ENCODE measurements around the gene SECISBP2. TPM values are rescaled to one million over a fixed set of nuclear protein-coding genes. Genes with fewer than 3 reads are reported as not detected.

The SECISBP2 gene
- total and polyA plus RNA-seq, 2 experiments from 2014 or later: 12.2 to 13.0 TPM

- no peak for DNase-seq
These were observed 49.0 kb downstream of the SECISBP2 start for GRCh38 chr9:89367281-89367680.

GRCh38 chr9:89367726-89368437, 49.6 kb downstream of the SECISBP2 start:
- H3K9ac ChIP-seq: no peak overlapping the region
- no peaks in the 10 kb centered on the region for H3K9me3 ChIP-seq (ENCODE audit: low read depth)
- DNase-seq: no peak
- H3K36me3 ChIP-seq (ENCODE audit: low read depth): no peaks in the 10 kb centered on the region
- H3K4me1 ChIP-seq (ENCODE audit: insufficient read depth): no peaks in the 10 kb centered on the region
- in situ Hi-C loops (cut with MboI): no loop called here
- H4K20me1 ChIP-seq (ENCODE audit: insufficient read depth): no peaks in the 10 kb centered on the region
- no peaks in the 10 kb centered on the region for H3K9me2 ChIP-seq (ENCODE audit: insufficient read depth)
- H2AFZ ChIP-seq: no peak overlapping the region
- no peaks in the 10 kb centered on the region for H3K79me2 ChIP-seq (ENCODE audit: insufficient read depth)
- H3K27me3 ChIP-seq (replicated peaks; ENCODE audit: insufficient read depth): no peaks in the 10 kb centered on the region
- no peaks in the 10 kb centered on the region for H3F3A ChIP-seq (ENCODE audit: insufficient read depth)
- WGBS, 2 experiments (ENCODE audit: low coverage in 1 of 2, low lambda C conversion rate in 2 of 2, missing lambda C conversion rate in 2 of 2): 83 to 85% methylated on average over 14 of the region's 14 CpGs
- TF ChIP-seq EZH2phosphoT487 (IDR thresholded peaks at IDR 0.05; ENCODE audit: insufficient read depth, low read depth): no peak
- TF ChIP-seq EZH2 (IDR thresholded peaks at IDR 0.05; ENCODE audit: insufficient read depth, poor library complexity, severe bottlenecking): no peak
- H3K27ac ChIP-seq: no peak overlapping the region
- H3K4me3 ChIP-seq: no peak overlapping the region
- no peak overlapping the region for H3K4me2 ChIP-seq (ENCODE audit: unreplicated experiment)

More at GRCh38 chr9:89367281-89367680, 49.0 kb downstream of the SECISBP2 start:
- Histone ChIP-seq H3K79me2 (ENCODE audit: insufficient read depth) (no peaks in the 10 kb centered on the region), H3K4me2 (ENCODE audit: unreplicated experiment) (no peak overlapping the region), H3K4me1 (ENCODE audit: insufficient read depth) (no peaks in the 10 kb centered on the region), H3K27me3 (replicated peaks; ENCODE audit: insufficient read depth) (no peaks in the 10 kb centered on the region), H3K27ac (no peak overlapping the region), H3K9ac (no peak overlapping the region), H3K9me3 (ENCODE audit: low read depth) (no peaks in the 10 kb centered on the region), H3K36me3 (ENCODE audit: low read depth) (no peaks in the 10 kb centered on the region), H4K20me1 (ENCODE audit: insufficient read depth) (no peaks in the 10 kb centered on the region), H3F3A (ENCODE audit: insufficient read depth) (no peaks in the 10 kb centered on the region), H2AFZ (no peak overlapping the region), H3K9me2 (ENCODE audit: insufficient read depth) (no peaks in the 10 kb centered on the region), H3K4me3 (no peak overlapping the region)
- WGBS, 2 experiments (ENCODE audit: low coverage in 1 of 2, low lambda C conversion rate in 2 of 2, missing lambda C conversion rate in 2 of 2): 95 to 100% methylated on average over 4 of the region's 4 CpGs
- TF ChIP-seq EZH2phosphoT487 (IDR thresholded peaks at IDR 0.05; ENCODE audit: insufficient read depth, low read depth) (no peak), EZH2 (IDR thresholded peaks at IDR 0.05; ENCODE audit: insufficient read depth, poor library complexity, severe bottlenecking) (no peak)
- in situ Hi-C loops (cut with MboI): no loop called here

- in situ Hi-C loops (cut with MboI): no loop called here
- no peaks in the 10 kb centered on the region for H3K36me3 ChIP-seq (ENCODE audit: low read depth)
- WGBS, 2 experiments (ENCODE audit: low coverage in 1 of 2, low lambda C conversion rate in 2 of 2, missing lambda C conversion rate in 2 of 2): 73% methylated on average over 7 of the region's 7 CpGs
- no peak overlapping the region for H2AFZ ChIP-seq
- no peaks in the 10 kb centered on the region for H3K4me1 ChIP-seq (ENCODE audit: insufficient read depth)
- H3K4me3 ChIP-seq: no peak overlapping the region
- no peak for DNase-seq
- H3K27ac ChIP-seq: no peak overlapping the region
- no peaks in the 10 kb centered on the region for H3K27me3 ChIP-seq (replicated peaks; ENCODE audit: insufficient read depth)
- H3K9ac ChIP-seq: no peak overlapping the region
- no peak for TF ChIP-seq EZH2 (IDR thresholded peaks at IDR 0.05; ENCODE audit: insufficient read depth, poor library complexity, severe bottlenecking)
- no peak for TF ChIP-seq EZH2phosphoT487 (IDR thresholded peaks at IDR 0.05; ENCODE audit: insufficient read depth, low read depth)
- H3K9me2 ChIP-seq (ENCODE audit: insufficient read depth): no peaks in the 10 kb centered on the region
- no peaks in the 10 kb centered on the region for H4K20me1 ChIP-seq (ENCODE audit: insufficient read depth)
- H3K9me3 ChIP-seq (ENCODE audit: low read depth): no peaks in the 10 kb centered on the region
- no peak overlapping the region for H3K4me2 ChIP-seq (ENCODE audit: unreplicated experiment)
- no peaks in the 10 kb centered on the region for H3K79me2 ChIP-seq (ENCODE audit: insufficient read depth)
- H3F3A ChIP-seq (ENCODE audit: insufficient read depth): no peaks in the 10 kb centered on the region
These were observed 50.2 kb downstream of the SECISBP2 start for GRCh38 chr9:89368550-89368949.

GRCh38 chr9:89368978-89369377, 50.7 kb downstream of the SECISBP2 start:
- H3K79me2 ChIP-seq (ENCODE audit: insufficient read depth): no peaks in the 10 kb centered on the region

More at GRCh38 chr9:89368978-89369377, 50.7 kb downstream of the SECISBP2 start:
- Histone ChIP-seq H3K4me1 (ENCODE audit: insufficient read depth) (no peaks in the 10 kb centered on the region), H2AFZ (no peak overlapping the region), H3K9ac (no peak overlapping the region), H3K9me2 (ENCODE audit: insufficient read depth) (no peaks in the 10 kb centered on the region), H3F3A (ENCODE audit: insufficient read depth) (no peaks in the 10 kb centered on the region), H3K27ac (no peak overlapping the region), H3K4me3 (no peak overlapping the region), H3K4me2 (ENCODE audit: unreplicated experiment) (no peak overlapping the region), H4K20me1 (ENCODE audit: insufficient read depth) (no peaks in the 10 kb centered on the region), H3K27me3 (replicated peaks; ENCODE audit: insufficient read depth) (no peaks in the 10 kb centered on the region), H3K9me3 (ENCODE audit: low read depth) (no peaks in the 10 kb centered on the region), H3K36me3 (ENCODE audit: low read depth) (no peaks in the 10 kb centered on the region)
- no peak for DNase-seq
- 89% methylated on average over 8 of the region's 8 CpGs for WGBS, 2 experiments (ENCODE audit: low coverage in 1 of 2, low lambda C conversion rate in 2 of 2, missing lambda C conversion rate in 2 of 2)
- TF ChIP-seq EZH2phosphoT487 (IDR thresholded peaks at IDR 0.05; ENCODE audit: insufficient read depth, low read depth) (no peak), EZH2 (IDR thresholded peaks at IDR 0.05; ENCODE audit: insufficient read depth, poor library complexity, severe bottlenecking) (no peak)
- in situ Hi-C loops (cut with MboI): no loop called here
